Activated CD8-positive, alpha-beta memory T cell treated with anti-CD3 and anti-CD28 coated beads, Interleukin-2, amount 50 U/mL, for 4 hours (primary cell): ENCODE data around the gene CCZ1.
A peak's percentile ranks its signal among the peaks of the same experiment; 100 is the strongest.
"Not testable (repeated sequence)": the region's sequence is repeated elsewhere in the genome, so short reads cannot be mapped to it uniquely, and the experiment has no call there.

Experiments
- DNase-seq: peaks from one replicate; pipeline ENCODE4 v3.0.0-alpha.2; 2020

Gene CCZ1

GRCh38 chr7:5898480-5899224 lies at the start of gene CCZ1:
TSS of gene CCZ1 (plus strand) at chr7:5898733. CDS start at chr7:5898800, 67 bp downstream.
- DNase-seq = peak; percentile 66

GRCh38 chr7:5850944-5851343 lies 47.6 kb upstream of the CCZ1 start:
- no peak for DNase-seq

DNA sequence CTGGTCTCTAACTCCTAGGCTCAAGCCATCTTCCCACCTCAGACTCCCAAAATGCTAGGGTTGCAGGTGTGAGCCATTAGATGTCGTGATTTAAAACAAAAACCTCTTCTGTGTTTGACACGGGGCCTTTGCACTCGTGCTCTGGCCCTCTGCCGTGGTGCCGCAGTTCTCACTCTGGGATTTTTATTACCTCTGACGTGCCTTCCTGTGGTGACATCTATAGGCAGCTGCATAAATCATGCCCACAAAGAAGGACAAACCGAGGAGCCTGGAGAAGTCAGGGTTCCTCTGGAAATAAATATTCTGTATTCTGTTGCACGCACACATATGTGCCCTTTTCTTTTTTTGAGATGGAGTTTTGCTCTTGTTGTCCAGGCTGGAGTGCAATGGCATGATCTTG lies 43.8 kb upstream of the CCZ1 start:
- no peak for DNase-seq

DNA sequence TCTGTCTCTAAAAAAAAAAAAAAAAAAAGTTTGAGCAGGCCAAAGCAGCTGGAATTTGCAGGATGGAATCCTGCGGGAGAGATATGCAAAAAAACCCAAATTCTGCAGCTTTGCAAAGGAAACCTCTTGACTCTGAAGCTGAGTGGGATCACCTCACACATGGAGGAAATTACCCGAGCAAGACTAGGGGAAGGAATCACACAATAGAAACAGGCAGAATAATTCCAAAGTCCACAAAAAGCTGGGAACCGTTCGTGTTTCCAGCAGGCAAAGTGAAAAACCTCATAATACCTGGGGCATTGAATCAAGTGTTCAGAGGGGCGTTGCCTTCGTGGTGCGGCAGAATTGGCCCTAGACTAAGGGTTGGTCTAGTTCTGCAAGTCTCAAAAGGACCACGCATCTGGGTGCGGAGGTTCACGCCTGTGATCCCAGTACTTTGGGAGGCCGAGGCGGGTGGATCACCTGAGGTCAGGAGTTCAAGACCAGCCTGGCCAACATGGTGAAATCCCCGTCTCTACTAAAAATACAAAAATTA lies 41.4 kb upstream of the CCZ1 start:
- not testable (repeated sequence) for DNase-seq

DNA sequence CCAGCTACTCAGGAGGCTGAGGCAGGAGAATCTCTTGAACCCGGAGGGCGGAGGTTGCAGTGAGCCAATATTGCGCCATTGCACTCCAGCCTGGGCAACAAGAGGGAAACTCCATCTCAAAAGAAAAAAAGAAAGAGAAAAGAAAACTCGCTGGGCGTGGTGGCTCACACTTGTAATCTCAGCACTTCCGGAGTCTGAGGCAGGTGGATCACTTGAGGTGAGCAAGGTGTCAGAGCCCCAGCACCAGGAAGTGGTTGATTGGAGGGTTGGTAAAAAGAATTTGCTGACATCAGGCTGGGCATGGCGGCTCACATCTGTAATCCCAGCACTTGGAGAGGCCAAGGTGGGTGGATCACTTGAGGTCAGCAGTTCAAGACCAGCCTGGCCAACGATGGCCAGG lies 40.0 kb upstream of the CCZ1 start:
- DNase-seq = peak; percentile 32

DNA sequence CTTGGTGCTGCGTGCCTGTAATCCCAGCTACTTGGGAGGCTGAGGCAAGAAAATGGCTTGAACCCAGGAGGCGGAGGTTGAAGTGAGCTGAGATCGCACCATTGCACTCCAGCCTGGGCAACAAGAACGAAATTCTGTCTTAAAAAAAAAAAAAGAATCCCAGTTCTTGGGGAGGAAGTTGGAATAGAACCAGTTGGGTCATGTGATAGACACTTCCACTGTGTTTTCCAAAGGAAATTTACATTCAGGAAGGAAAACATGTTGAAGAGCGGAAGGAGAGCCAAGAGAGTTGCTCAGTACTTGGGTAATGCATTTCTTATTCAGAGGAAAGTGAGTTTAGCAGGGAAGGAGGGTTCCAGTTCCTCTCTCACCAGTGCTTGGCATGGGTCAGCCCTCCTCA lies 37.3 kb upstream of the CCZ1 start:
- DNase-seq = not testable (repeated sequence)

DNA sequence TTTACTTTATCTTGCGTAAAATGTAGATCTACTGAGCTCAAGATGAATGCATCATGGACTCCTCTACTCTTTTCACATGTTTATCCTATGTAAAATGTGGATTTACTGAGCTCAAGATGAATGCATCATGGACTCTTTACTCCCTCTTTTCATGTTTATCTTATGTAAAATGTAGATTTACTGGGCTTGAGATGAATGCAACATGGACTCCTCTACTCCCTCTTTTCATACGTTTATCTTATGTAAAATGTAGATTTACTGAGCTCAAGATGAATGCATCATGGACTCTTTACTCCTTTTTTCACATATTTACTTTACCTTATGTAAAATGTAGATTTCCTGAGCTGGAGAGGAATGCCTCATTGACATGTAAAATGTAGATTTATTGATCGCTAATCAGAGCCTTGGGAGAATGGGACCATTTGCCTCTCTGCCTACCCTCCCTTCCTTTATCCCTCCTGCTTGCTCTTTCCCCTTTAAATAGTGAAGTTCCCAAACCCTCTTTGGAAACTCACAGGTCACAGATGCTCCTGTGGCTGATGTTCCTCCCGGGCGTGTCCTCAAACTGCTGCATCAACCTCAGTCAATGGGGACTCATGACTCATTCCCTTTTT lies 35.7 kb upstream of the CCZ1 start:
- DNase-seq = not testable (repeated sequence)

DNA sequence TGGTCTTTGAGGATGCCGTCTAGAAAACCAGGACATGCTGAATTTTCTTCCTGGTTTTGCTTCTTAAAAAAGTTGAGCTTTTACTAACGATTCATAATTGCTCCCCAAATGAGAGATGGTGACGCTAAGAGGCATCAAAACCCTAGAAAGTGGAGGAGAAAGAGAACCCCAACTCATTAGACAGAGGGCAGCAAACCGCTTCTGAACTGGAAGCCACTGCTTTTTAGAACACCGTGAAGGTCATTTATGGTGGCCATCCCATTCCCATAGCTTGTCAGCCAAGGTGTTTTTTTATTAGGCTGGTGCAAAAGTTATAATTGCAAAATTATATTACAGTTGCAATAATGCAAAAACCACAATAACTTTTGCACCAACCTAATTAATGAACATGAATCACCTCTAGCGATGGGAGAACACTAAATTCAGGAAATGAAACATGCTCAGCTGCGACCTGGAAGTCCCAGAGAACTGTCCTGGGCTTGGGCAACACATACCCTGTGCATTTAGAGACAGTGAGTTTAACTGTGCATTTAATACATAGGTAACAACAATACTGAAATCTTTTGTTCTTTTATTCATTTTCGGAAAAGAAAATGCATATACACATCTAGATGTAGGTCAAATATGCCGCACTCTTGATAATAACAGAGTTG lies 33.1 kb upstream of the CCZ1 start:
- not testable (repeated sequence) for DNase-seq

DNA sequence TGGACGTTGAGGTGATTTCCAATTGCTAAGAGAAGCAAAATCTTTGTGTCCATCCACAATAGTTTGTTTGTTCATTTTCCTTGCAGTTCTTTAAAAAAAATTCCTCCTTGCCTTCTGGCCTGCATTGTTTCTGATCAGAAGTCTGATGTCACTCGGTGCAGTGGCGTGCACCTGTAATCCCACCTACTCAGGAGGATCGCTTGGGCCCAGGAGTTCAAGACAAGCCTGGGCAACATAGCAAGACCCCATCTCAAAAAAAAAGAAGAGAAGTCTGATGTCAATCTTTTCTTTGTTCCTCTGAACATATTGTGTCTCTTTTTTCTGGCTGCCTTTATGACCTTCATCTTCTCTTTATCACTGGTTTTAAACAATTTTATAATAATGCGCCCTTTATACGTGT lies 31.5 kb upstream of the CCZ1 start:
- DNase-seq = no peak

- DNase-seq = not testable (repeated sequence)
Observed at GRCh38 chr7:5868928-5869341, 29.6 kb upstream of the CCZ1 start.

DNA sequence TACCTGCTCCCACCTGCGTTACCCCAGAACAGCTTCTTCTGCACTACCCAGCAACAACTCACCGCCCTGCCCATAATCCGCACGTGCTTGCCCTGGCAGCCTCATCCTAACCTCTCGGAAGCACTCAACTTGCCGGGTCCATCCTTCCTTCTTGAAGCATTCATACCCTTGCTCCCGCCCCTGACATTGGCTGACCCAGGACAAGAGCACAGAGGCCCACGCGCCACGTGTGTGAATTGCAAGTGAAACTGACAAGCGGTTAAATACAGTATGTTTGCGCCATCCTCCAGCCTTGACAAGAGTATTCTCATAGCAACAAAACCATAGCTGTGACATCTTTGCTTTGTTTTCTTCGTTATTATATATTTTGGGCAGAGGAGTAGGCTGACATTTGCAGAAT lies 28.8 kb upstream of the CCZ1 start:
- DNase-seq = no peak

GRCh38 chr7:5870311-5870710 lies 28.2 kb upstream of the CCZ1 start:
- DNase-seq = no peak

DNA sequence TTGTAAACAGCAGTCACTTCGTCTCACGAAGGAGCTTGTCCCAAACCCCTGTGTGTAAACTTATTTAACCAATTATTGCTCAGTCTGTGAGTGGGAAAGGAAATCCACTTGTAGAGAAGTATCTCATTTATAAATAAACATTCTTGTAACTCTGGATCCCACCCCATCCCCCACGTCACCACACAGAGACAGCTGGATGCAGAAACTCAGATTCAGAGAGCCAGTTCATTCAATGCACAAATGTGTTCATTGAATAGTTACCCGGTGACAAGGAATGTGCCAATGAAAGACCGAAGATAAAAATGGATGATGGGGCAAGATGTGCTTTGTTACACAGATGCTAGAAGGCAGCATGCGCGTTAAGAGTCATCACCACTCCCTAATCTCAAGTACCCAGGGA lies 26.2 kb upstream of the CCZ1 start:
- no peak for DNase-seq

GRCh38 chr7:5879591-5879990 lies 18.9 kb upstream of the CCZ1 start:
- not testable (repeated sequence) for DNase-seq

- not testable (repeated sequence) for DNase-seq
Observed at GRCh38 chr7:5880106-5880505, 18.4 kb upstream of the CCZ1 start.

DNA sequence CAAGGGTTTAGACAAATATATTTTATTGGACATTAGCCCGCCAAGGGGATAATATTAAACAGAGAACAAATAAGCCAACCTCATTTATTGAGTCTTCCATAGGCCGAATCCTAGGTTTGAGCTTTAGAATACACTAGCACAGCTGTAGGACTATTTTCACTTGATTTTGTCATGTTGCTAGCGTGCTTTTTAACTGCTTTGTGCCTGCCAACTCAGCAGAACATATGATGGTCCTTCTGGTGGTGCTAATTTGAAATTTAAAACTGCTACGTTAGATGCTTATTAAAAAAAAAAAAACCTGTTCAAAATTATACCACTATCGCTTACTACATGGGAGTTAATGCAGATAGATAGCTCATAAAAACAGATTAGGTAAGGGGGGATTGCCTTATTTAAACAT lies 14.1 kb upstream of the CCZ1 start:
- not testable (repeated sequence) for DNase-seq

DNA sequence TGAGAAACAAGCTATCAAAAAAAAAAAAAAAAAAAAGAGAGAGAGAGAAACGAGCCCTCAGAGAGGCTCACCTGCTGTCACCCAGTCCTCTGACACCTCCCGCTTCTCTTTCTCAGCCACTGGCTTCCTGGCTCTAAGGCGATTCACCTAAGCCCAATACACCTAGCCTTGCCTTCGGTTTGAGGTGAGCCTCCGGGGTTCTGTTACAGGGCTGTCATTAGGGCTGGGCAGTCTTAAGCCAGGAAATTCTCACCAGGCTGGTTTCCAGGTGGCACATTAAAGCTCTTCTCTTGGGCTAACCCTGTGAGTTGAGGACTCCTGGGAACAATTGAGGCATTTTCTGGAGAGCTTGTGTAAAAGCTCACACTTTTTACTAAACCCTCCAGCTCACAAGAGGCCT lies 10.5 kb upstream of the CCZ1 start:
- DNase-seq = not testable (repeated sequence)

GRCh38 chr7:5890244-5890643 lies 8.3 kb upstream of the CCZ1 start:
- DNase-seq = not testable (repeated sequence)

DNA sequence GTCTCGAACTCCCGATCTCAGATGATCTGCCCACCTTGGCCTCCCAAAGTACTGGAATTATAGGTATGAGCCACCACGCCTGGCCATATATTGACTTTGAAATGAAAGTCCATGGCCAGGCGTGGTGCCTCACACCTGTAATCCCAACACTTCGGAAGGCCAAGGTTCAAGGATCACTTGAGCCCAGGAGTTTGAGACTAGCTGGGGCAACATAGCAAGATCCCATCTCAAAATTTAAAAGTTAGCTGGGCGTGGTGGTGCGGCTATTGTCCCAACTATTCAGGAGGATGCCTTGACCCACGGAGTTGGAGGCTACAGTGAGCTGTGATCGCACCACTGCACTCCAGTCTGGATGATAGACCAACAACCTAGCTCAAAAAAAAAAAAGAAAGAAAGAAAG lies 6.0 kb upstream of the CCZ1 start:
- no peak for DNase-seq

- not testable (repeated sequence) for DNase-seq
Observed at GRCh38 chr7:5897369-5897919, 1.1 kb upstream of the CCZ1 start.

- not testable (repeated sequence) for DNase-seq
Observed at GRCh38 chr7:5903002-5903401, 4.5 kb downstream of the CCZ1 start.

GRCh38 chr7:5904726-5905125 lies 6.2 kb downstream of the CCZ1 start:
- DNase-seq = not testable (repeated sequence)

- not testable (repeated sequence) for DNase-seq
Observed at GRCh38 chr7:5908835-5909234, 10.3 kb downstream of the CCZ1 start.
